HepG2 (cell line): ENCODE results near the gene ST3GAL5. TPM values are rescaled to one million over a fixed set of nuclear protein-coding genes. Genes with fewer than 3 reads are reported as not detected.

Source experiments
- ASH2L ChIP-seq: fragments of 300-600, 200-600 bp; sonication (generic); IDR thresholded peaks from 2 replicates; pipeline ENCODE4 v1.7.0; 2017; ENCODE audit warnings: low read depth, mild to moderate bottlenecking, moderate library complexity, mixed read lengths, low read length; ENCODE audit not compliant: insufficient read length
- BCL6 ChIP-seq: IDR thresholded peaks from 2 replicates; pipeline ENCODE4 v1.6.1; 2016; ENCODE audit warnings: missing genetic modification reagents, missing compliant biosample characterization
- GATAD1 ChIP-seq: IDR thresholded peaks from 2 replicates; pipeline ENCODE4 v1.6.1; 2016; ENCODE audit warnings: missing genetic modification reagents, missing compliant biosample characterization
- GATAD2A ChIP-seq: IDR thresholded peaks from 2 replicates; pipeline ENCODE4 v1.6.1; 2016
- LCORL ChIP-seq, 2 experiments: fragments of 450-650 bp in 1 of 2; sonication (generic) in 1 of 2; formaldehyde crosslinking in 1 of 2; IDR thresholded peaks; 2 replicates each; pipeline versions ENCODE4 v1.5.0 to v1.6.1; 2017 to 2020; ENCODE audit warnings: antibody characterized with exemption in 1 of 2, missing genetic modification reagents in 1 of 2
- MAZ ChIP-seq, 2 experiments: sonication (generic) in 1 of 2; formaldehyde crosslinking in 1 of 2; IDR thresholded peaks; 2 replicates each; pipeline versions ENCODE4 v1.5.0 to v1.6.1; 2012 to 2020; ENCODE audit warnings: low read depth in 2 of 2, mild to moderate bottlenecking in 2 of 2, borderline replicate concordance in 1 of 2, improper control_type of control experiment in 1 of 2, low read length in 1 of 2, missing genetic modification reagents in 1 of 2, moderate library complexity in 1 of 2
- NR2F1 ChIP-seq, 2 experiments: fragments of 450-650 bp in 1 of 2; formaldehyde crosslinking in 1 of 2; IDR thresholded peaks; 2 replicates each; pipeline versions ENCODE4 v1.5.0 to v1.6.1; 2016 to 2020; ENCODE audit warnings: mild to moderate bottlenecking in 1 of 2, missing compliant biosample characterization in 1 of 2, missing genetic modification reagents in 1 of 2, moderate library complexity in 1 of 2
- PHF20 ChIP-seq: sonication (generic); formaldehyde crosslinking; IDR thresholded peaks from 2 replicates; pipeline ENCODE4 v1.5.0; 2020; ENCODE audit warnings: mild to moderate bottlenecking, missing genetic modification reagents
- POGZ ChIP-seq: sonication (generic); formaldehyde crosslinking; IDR thresholded peaks from 2 replicates; pipeline ENCODE4 v1.4.0; 2020; ENCODE audit warnings: mild to moderate bottlenecking, missing genetic modification reagents
- RXRB ChIP-seq: IDR thresholded peaks from 2 replicates; pipeline ENCODE4 v1.6.1; 2016; ENCODE audit warnings: borderline replicate concordance, missing genetic modification reagents, missing compliant biosample characterization
- ZNF292 ChIP-seq: sonication (generic); formaldehyde crosslinking; IDR thresholded peaks from 2 replicates; pipeline ENCODE4 v1.8.1; 2022; ENCODE audit warnings: mild to moderate bottlenecking, low read depth, missing genetic modification reagents, borderline replicate concordance
- ZNF510 ChIP-seq: sonication (generic); formaldehyde crosslinking; IDR thresholded peaks from 2 replicates; pipeline ENCODE4 v1.4.0; 2020; ENCODE audit warnings: low read depth, mild to moderate bottlenecking, missing genetic modification reagents
- ZNF7 ChIP-seq: IDR thresholded peaks from 2 replicates; pipeline ENCODE4 v1.6.1; 2016; ENCODE audit warnings: missing biosample characterization, missing genetic modification reagents
- polyA plus RNA-seq, 8 experiments: library from polyadenylated mRNA; depleted of rRNA in 3 of 8; stranded (reverse) in 7 of 8; unstranded in 1 of 8; fragments of >200 nt; fragmentation: Illumina TruSeq in 4 of 8; extraction: Trizol in 4 of 8; gene quantifications; 2 replicates each; pipeline versions ENCODE4 v1.2.1 to v1.2.3, GENCODE V29; 2011 to 2016; ENCODE audit warnings: low read depth in 4 of 8, missing spikeins in 1 of 8, mixed read lengths in 1 of 8; ENCODE audit not compliant: insufficient read depth in 1 of 8
- total RNA-seq, 5 experiments: library from RNA; depleted of rRNA; stranded (reverse); fragments of >200 nt; fragmentation: Illumina TruSeq; extraction: Trizol; gene quantifications; 2 replicates each; pipeline ENCODE4 v1.2.3, GENCODE V29; 2016; ENCODE audit warnings: low read depth in 1 of 5
- TF ChIP-seq, protein P1 (sequence below): sonication (generic); formaldehyde crosslinking; IDR thresholded peaks from 2 replicates; pipeline ENCODE4 v1.5.1; 2020; ENCODE audit warnings: mild to moderate bottlenecking, missing genetic modification reagents, moderate library complexity
- TF ChIP-seq, protein P2 (sequence below): sonication (generic); formaldehyde crosslinking; IDR thresholded peaks from 2 replicates; pipeline ENCODE4 v1.9.0; 2021; ENCODE audit warnings: mild to moderate bottlenecking, missing genetic modification reagents

ST3GAL5 gene
- total and polyA plus RNA-seq, 2 of the 13 experiments (the other 11 are each of a cell fraction or from before 2014, with no cell fraction given): 1.3 to 2.0 TPM

DNA sequence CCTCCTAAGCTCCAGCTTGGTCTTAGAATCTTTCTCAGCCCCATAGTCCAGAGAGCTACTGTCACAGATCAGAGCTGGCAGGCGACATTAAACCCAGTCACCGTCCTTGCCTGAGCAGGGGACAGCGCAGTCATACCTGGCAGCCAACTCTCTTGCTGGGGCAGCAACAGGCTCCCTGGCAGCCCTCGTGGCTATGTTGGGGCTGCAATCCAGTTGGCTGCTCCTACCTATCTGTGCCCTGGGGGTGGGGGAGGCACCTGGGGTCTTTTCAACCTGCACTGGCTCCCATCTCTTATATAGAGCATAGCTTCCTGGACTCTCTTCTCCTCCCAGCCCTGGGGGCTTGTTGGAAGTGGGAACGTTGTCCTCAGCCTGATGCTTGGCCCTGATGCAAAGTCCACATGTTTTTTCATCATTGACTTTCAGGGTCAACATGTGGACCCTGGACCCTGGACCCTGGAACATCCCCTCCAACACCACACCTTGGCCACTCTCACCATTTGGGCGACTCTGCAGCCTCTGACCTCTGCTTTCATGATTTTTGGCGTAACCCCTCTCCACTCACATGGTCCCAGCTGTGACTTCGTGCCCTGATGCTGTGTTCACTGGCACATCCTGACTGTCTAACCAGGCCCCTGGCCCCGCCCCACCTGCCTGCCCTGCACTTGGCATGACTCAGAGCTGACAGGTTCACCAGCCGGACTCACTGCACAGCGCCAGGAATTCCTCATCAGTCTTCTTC is 89.4 kb downstream of the ST3GAL5 start (continued):
- TF ChIP-seq, protein P1, sequence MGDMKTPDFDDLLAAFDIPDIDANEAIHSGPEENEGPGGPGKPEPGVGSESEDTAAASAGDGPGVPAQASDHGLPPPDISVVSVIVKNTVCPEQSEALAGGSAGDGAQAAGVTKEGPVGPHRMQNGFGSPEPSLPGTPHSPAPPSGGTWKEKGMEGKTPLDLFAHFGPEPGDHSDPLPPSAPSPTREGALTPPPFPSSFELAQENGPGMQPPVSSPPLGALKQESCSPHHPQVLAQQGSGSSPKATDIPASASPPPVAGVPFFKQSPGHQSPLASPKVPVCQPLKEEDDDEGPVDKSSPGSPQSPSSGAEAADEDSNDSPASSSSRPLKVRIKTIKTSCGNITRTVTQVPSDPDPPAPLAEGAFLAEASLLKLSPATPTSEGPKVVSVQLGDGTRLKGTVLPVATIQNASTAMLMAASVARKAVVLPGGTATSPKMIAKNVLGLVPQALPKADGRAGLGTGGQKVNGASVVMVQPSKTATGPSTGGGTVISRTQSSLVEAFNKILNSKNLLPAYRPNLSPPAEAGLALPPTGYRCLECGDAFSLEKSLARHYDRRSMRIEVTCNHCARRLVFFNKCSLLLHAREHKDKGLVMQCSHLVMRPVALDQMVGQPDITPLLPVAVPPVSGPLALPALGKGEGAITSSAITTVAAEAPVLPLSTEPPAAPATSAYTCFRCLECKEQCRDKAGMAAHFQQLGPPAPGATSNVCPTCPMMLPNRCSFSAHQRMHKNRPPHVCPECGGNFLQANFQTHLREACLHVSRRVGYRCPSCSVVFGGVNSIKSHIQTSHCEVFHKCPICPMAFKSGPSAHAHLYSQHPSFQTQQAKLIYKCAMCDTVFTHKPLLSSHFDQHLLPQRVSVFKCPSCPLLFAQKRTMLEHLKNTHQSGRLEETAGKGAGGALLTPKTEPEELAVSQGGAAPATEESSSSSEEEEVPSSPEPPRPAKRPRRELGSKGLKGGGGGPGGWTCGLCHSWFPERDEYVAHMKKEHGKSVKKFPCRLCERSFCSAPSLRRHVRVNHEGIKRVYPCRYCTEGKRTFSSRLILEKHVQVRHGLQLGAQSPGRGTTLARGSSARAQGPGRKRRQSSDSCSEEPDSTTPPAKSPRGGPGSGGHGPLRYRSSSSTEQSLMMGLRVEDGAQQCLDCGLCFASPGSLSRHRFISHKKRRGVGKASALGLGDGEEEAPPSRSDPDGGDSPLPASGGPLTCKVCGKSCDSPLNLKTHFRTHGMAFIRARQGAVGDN (CRISPR knock-in tag): peak; percentile 46
- TF ChIP-seq ASH2L: peak; percentile 25
- TF ChIP-seq GATAD2A (CRISPR knock-in tag): peak; percentile 66
- 0 out of 2 replicates have a peak, but pooled peaks have one; percentile 18 for TF ChIP-seq MAZ (IDR thresholded peaks at IDR 0.05; ENCODE audit: borderline replicate concordance, low read depth, low read length)
- TF ChIP-seq MAZ (CRISPR knock-in tag; IDR thresholded peaks at IDR 0.05; ENCODE audit: low read depth): no peak
- TF ChIP-seq BCL6 (CRISPR knock-in tag): 0 out of 2 replicates have a peak, but pooled peaks have one; percentile 4
- 0 out of 2 replicates have a peak, but pooled peaks have one; percentile 19 for TF ChIP-seq GATAD1 (CRISPR knock-in tag)
- TF ChIP-seq RXRB (CRISPR knock-in tag): peak; percentile 72
- TF ChIP-seq, protein P2, sequence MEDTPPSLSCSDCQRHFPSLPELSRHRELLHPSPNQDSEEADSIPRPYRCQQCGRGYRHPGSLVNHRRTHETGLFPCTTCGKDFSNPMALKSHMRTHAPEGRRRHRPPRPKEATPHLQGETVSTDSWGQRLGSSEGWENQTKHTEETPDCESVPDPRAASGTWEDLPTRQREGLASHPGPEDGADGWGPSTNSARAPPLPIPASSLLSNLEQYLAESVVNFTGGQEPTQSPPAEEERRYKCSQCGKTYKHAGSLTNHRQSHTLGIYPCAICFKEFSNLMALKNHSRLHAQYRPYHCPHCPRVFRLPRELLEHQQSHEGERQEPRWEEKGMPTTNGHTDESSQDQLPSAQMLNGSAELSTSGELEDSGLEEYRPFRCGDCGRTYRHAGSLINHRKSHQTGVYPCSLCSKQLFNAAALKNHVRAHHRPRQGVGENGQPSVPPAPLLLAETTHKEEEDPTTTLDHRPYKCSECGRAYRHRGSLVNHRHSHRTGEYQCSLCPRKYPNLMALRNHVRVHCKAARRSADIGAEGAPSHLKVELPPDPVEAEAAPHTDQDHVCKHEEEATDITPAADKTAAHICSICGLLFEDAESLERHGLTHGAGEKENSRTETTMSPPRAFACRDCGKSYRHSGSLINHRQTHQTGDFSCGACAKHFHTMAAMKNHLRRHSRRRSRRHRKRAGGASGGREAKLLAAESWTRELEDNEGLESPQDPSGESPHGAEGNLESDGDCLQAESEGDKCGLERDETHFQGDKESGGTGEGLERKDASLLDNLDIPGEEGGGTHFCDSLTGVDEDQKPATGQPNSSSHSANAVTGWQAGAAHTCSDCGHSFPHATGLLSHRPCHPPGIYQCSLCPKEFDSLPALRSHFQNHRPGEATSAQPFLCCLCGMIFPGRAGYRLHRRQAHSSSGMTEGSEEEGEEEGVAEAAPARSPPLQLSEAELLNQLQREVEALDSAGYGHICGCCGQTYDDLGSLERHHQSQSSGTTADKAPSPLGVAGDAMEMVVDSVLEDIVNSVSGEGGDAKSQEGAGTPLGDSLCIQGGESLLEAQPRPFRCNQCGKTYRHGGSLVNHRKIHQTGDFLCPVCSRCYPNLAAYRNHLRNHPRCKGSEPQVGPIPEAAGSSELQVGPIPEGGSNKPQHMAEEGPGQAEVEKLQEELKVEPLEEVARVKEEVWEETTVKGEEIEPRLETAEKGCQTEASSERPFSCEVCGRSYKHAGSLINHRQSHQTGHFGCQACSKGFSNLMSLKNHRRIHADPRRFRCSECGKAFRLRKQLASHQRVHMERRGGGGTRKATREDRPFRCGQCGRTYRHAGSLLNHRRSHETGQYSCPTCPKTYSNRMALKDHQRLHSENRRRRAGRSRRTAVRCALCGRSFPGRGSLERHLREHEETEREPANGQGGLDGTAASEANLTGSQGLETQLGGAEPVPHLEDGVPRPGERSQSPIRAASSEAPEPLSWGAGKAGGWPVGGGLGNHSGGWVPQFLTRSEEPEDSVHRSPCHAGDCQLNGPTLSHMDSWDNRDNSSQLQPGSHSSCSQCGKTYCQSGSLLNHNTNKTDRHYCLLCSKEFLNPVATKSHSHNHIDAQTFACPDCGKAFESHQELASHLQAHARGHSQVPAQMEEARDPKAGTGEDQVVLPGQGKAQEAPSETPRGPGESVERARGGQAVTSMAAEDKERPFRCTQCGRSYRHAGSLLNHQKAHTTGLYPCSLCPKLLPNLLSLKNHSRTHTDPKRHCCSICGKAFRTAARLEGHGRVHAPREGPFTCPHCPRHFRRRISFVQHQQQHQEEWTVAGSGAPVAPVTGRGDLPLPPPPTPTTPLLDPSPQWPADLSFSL: no peak
- no peak for TF ChIP-seq LCORL (IDR thresholded peaks at IDR 0.05)
- peak; percentile 77 for TF ChIP-seq LCORL (CRISPR knock-in tag; IDR thresholded peaks at IDR 0.05)
- TF ChIP-seq ZNF510 (CRISPR knock-in tag): no peak
- 0 out of 2 replicates have a peak, but pooled peaks have one; percentile 21 for TF ChIP-seq POGZ (CRISPR knock-in tag)
- TF ChIP-seq NR2F1 (CRISPR knock-in tag; IDR thresholded peaks at IDR 0.05): peak; percentile 60 to 79; a peak in 3 of 4 replicates
- TF ChIP-seq ZNF292: peak; percentile 35; the same call in 1 of the 2 replicates
- no peak for TF ChIP-seq PHF20 (CRISPR knock-in tag)
- no peak for TF ChIP-seq ZNF7 (CRISPR knock-in tag)
